Neural cell (in vitro differentiated cells): Measurements from ENCODE around the gene PRKCA. TPM values are rescaled to one million over a fixed set of nuclear protein-coding genes. Genes with fewer than 3 reads are reported as not detected.

Experiments
- H2AFZ ChIP-seq: fragments of 200-600, 300-800 bp; sonication (generic), shearing (Covaris generic); 2 replicates; pipeline ENCODE4 v1.6.0; 2014; ENCODE audit warnings: low read depth, mild to moderate bottlenecking, antibody characterized with exemption, low read length, moderate library complexity
- H3F3A ChIP-seq: fragments of 200-600 bp; shearing (Covaris generic); 2 replicates; pipeline ENCODE4 v1.6.1; 2016; ENCODE audit warnings: mild to moderate bottlenecking, moderate library complexity, mixed read lengths, antibody characterized with exemption, low read length; ENCODE audit not compliant: insufficient read depth, poor library complexity, severe bottlenecking
- H3K27ac ChIP-seq: fragments of 200-600, 300-800 bp; sonication (generic), shearing (Covaris generic); 2 replicates; pipeline ENCODE4 v1.5.1; 2014; ENCODE audit warnings: mild to moderate bottlenecking, low read length, moderate library complexity
- H3K27me3 ChIP-seq: fragments of 300-800, 200-600 bp; sonication (generic), shearing (Covaris generic); 2 replicates; pipeline ENCODE4 v1.6.0; 2014; ENCODE audit warnings: mild to moderate bottlenecking, low read depth, low read length, moderate library complexity; ENCODE audit not compliant: insufficient read depth
- H3K36me3 ChIP-seq: fragments of 300-800, 200-600 bp; sonication (generic), shearing (Covaris generic); 2 replicates; pipeline ENCODE4 v1.5.1; 2014; ENCODE audit warnings: mild to moderate bottlenecking, antibody characterized with exemption, low read length, moderate library complexity; ENCODE audit not compliant: insufficient read depth
- H3K4me2 ChIP-seq: fragments of 300-800, 200-600 bp; sonication (generic), shearing (Covaris generic); 2 replicates; pipeline ENCODE4 v1.6.0; 2014; ENCODE audit warnings: mild to moderate bottlenecking, low read length
- H3K4me3 ChIP-seq: fragments of 300-800, 200-600 bp; sonication (generic), shearing (Covaris generic); 2 replicates; pipeline ENCODE4 v1.5.1; 2014; ENCODE audit warnings: mild to moderate bottlenecking, low read length, moderate library complexity
- H3K79me2 ChIP-seq: fragments of 200-600 bp; shearing (Covaris generic); replicated peaks from 2 replicates; pipeline ENCODE4 v1.6.0; 2014; ENCODE audit warnings: mild to moderate bottlenecking, low read length, moderate library complexity; ENCODE audit not compliant: insufficient read depth
- H3K9ac ChIP-seq: fragments of 300-800, 200-600 bp; sonication (generic), shearing (Covaris generic); 2 replicates; pipeline ENCODE4 v1.6.1; 2016; ENCODE audit warnings: mild to moderate bottlenecking, low read length, mixed read lengths
- H3K9me2 ChIP-seq: fragments of 200-600 bp; shearing (Covaris generic); 2 replicates; pipeline ENCODE4 v1.6.1; 2016; ENCODE audit warnings: mild to moderate bottlenecking, low read length, mixed read lengths; ENCODE audit not compliant: insufficient read depth
- H3K9me3 ChIP-seq: fragments of 200-600, 300-800 bp; sonication (generic), shearing (Covaris generic); 2 replicates; pipeline ENCODE4 v1.6.1; 2016; ENCODE audit warnings: mild to moderate bottlenecking, mixed run types, low read length, moderate library complexity, mixed read lengths
- H4K20me1 ChIP-seq: fragments of 200-600 bp; shearing (Covaris generic); 2 replicates; pipeline ENCODE4 v1.6.1; 2016; ENCODE audit warnings: mild to moderate bottlenecking, mixed run types; ENCODE audit not compliant: insufficient read depth
- CTCF ChIP-seq: fragments of 450-650 bp; IDR thresholded peaks from 2 replicates; pipeline ENCODE4 v1.5.1; 2014; ENCODE audit warnings: antibody characterized with exemption, mild to moderate bottlenecking, moderate library complexity; ENCODE audit not compliant: poor library complexity, severe bottlenecking
- EP300 ChIP-seq: fragments of 450-650 bp; conservative IDR thresholded peaks from 2 replicates; pipeline ENCODE4 v1.6.1; 2014; ENCODE audit warnings: antibody characterized with exemption, mild to moderate bottlenecking, moderate library complexity; ENCODE audit not compliant: poor library complexity, severe bottlenecking
- EZH2 ChIP-seq: fragments of 200-600, 300-800 bp; shearing (Covaris generic), sonication (generic); IDR thresholded peaks from 2 replicates; pipeline ENCODE4 v1.6.1; 2014; ENCODE audit warnings: antibody characterized with exemption, low read length, borderline replicate concordance, mild to moderate bottlenecking; ENCODE audit not compliant: insufficient read depth, poor library complexity, severe bottlenecking
- MXI1 ChIP-seq: fragments of 450-650 bp; conservative IDR thresholded peaks from 2 replicates; pipeline ENCODE4 v1.6.1; 2014; ENCODE audit warnings: antibody characterized with exemption, mild to moderate bottlenecking; ENCODE audit not compliant: poor library complexity, severe bottlenecking
- POLR2AphosphoS5 ChIP-seq: IDR thresholded peaks from 2 replicates; pipeline ENCODE4 v1.6.1; 2012
- RAD21 ChIP-seq: fragments of 450-650 bp; conservative IDR thresholded peaks from 2 replicates; pipeline ENCODE4 v1.6.1; 2014; ENCODE audit warnings: antibody characterized with exemption, mild to moderate bottlenecking, moderate library complexity
- REST ChIP-seq: IDR thresholded peaks from 2 replicates; pipeline ENCODE4 v1.6.1; 2012; ENCODE audit warnings: borderline replicate concordance
- SMC3 ChIP-seq: fragments of 450-650 bp; conservative IDR thresholded peaks from 2 replicates; pipeline ENCODE4 v1.6.1; 2014; ENCODE audit warnings: antibody characterized with exemption, mild to moderate bottlenecking, moderate library complexity; ENCODE audit not compliant: poor library complexity
- TAF1 ChIP-seq: IDR thresholded peaks from 2 replicates; pipeline ENCODE4 v1.6.1; 2012; ENCODE audit warnings: low read depth
- polyA plus RNA-seq: library from polyadenylated mRNA; depleted of rRNA; stranded (reverse); fragments of >200 nt; gene quantifications from 2 replicates; pipeline ENCODE4 v1.2.3, GENCODE V29; 2014

PRKCA gene
- polyA plus RNA-seq, 1 donor from 2014 or later, result 5.9 TPM

GRCh38 chr17:66337268-66337667 is 34.9 kb downstream of the PRKCA start:
- TF ChIP-seq REST, result no peak
- TF ChIP-seq RAD21, result no peak
- TF ChIP-seq POLR2AphosphoS5, result no peak
- TF ChIP-seq CTCF, result no peak
- TF ChIP-seq MXI1, result no peak
- TF ChIP-seq TAF1, result no peak
- no peak for TF ChIP-seq SMC3
- TF ChIP-seq EP300, result no peak
- no peak for TF ChIP-seq EZH2
- Histone ChIP-seq H3K9me3 (no peaks in the 10 kb centered on the region), H3K79me2 (no peaks in the 10 kb centered on the region), H3K4me2 (no peak overlapping the region), H3K27me3 (no peaks in the 10 kb centered on the region), H3K27ac (no peak overlapping the region), H3K36me3 (no peaks in the 10 kb centered on the region), H3F3A (no peaks in the 10 kb centered on the region), H4K20me1 (no peaks in the 10 kb centered on the region), H3K4me3 (no peak overlapping the region), H3K9me2 (no peaks in the 10 kb centered on the region), H2AFZ (no peak overlapping the region), H3K9ac (no peak overlapping the region)

GRCh38 chr17:66337866-66338485 is 35.6 kb downstream of the PRKCA start:
- H3K9ac ChIP-seq, result no peak overlapping the region
- H3K9me3 ChIP-seq, result no peaks in the 10 kb centered on the region
- H3K4me2 ChIP-seq, result no peak overlapping the region
- TF ChIP-seq MXI1, result no peak
- no peak for TF ChIP-seq REST
- no peak for TF ChIP-seq SMC3
- TF ChIP-seq TAF1, result no peak
- TF ChIP-seq POLR2AphosphoS5, result no peak
- TF ChIP-seq EP300, result no peak
- no peak for TF ChIP-seq RAD21
- TF ChIP-seq CTCF, result no peak
- no peak for TF ChIP-seq EZH2
- H3K79me2 ChIP-seq, result no peaks in the 10 kb centered on the region
- H3K27ac ChIP-seq, result no peak overlapping the region
- no peaks in the 10 kb centered on the region for H3K36me3 ChIP-seq
- no peaks in the 10 kb centered on the region for H3K9me2 ChIP-seq
- H3K27me3 ChIP-seq, result no peaks in the 10 kb centered on the region
- H4K20me1 ChIP-seq, result no peaks in the 10 kb centered on the region
- H3F3A ChIP-seq, result no peaks in the 10 kb centered on the region
- H2AFZ ChIP-seq, result no peak overlapping the region
- H3K4me3 ChIP-seq, result no peak overlapping the region
